Muscle of leg (tissue), 11 donors: ENCODE results near the gene PUSL1. TPM values are rescaled to one million over a fixed set of nuclear protein-coding genes. Genes with fewer than 3 reads are reported as not detected.

Experiments used
- DNase-seq: peaks from one replicate; pipeline ENCODE4 v3.0.0; 2013
- H3K27ac ChIP-seq: one replicate; pipeline ENCODE4 v1.5.1; 2013; ENCODE audit warnings: mild to moderate bottlenecking, low read length, control low read depth
- H3K27me3 ChIP-seq: one replicate; pipeline ENCODE4 v1.6.1; 2013; ENCODE audit warnings: low read length; ENCODE audit not compliant: control insufficient read depth, insufficient read depth
- H3K36me3 ChIP-seq: one replicate; pipeline ENCODE4 v1.6.1; 2013; ENCODE audit warnings: low read length; ENCODE audit not compliant: control insufficient read depth, insufficient read depth
- H3K4me1 ChIP-seq: one replicate; pipeline ENCODE4 v1.6.1; 2013; ENCODE audit warnings: low read length; ENCODE audit not compliant: control insufficient read depth, insufficient read depth
- H3K4me3 ChIP-seq: one replicate; pipeline ENCODE4 v1.5.1; 2013; ENCODE audit warnings: low read length, control low read depth
- H3K9me3 ChIP-seq: replicated peaks from 2 replicates; pipeline ENCODE4 v1.6.1; 2013; ENCODE audit warnings: low read depth, low read length; ENCODE audit not compliant: control insufficient read depth
- WGBS: methylation state at CpG from one replicate; pipeline ENCODE4 v1.1.5; 2013; ENCODE audit warnings: missing lambda C conversion rate; ENCODE audit not compliant: insufficient coverage; 5-methylcytosine and 5-hydroxymethylcytosine counted together
- polyA plus RNA-seq, 8 donors: library from polyadenylated mRNA; unstranded; fragments of 120-200 nt; gene quantifications; one replicate each; pipeline versions ENCODE4 v1.2.1 to v1.2.3, GENCODE V29; 2013; ENCODE audit warnings: inconsistent platforms in 1 of 8, low replicate concordance in 1 of 8; ENCODE audit not compliant: insufficient read length in 8 of 8, insufficient read depth in 1 of 8
- total RNA-seq: library from RNA; stranded (reverse); fragments of 120-200 nt; gene quantifications from one replicate; pipeline ENCODE4 v1.2.4, GENCODE V29; 2013

The PUSL1 gene
- total and polyA plus RNA-seq, 9 donors, result 6.1 to 8.6 (median 7.3) TPM

GRCh38 chr1:1275836-1276235 lies 32.6 kb upstream of the PUSL1 start:
- Histone ChIP-seq H3K36me3 (peaks cover 14% of the 10 kb centered on the region), H3K4me1 (peaks cover 32% of the 10 kb centered on the region), H3K27ac (no peak overlapping the region), H3K4me3 (no peak overlapping the region), H3K9me3 (no peaks in the 10 kb centered on the region), H3K27me3 (no peaks in the 10 kb centered on the region)
- WGBS, result 78% methylated on average over 6 of the region's 9 CpGs
- DNase-seq, result no peak

DNA sequence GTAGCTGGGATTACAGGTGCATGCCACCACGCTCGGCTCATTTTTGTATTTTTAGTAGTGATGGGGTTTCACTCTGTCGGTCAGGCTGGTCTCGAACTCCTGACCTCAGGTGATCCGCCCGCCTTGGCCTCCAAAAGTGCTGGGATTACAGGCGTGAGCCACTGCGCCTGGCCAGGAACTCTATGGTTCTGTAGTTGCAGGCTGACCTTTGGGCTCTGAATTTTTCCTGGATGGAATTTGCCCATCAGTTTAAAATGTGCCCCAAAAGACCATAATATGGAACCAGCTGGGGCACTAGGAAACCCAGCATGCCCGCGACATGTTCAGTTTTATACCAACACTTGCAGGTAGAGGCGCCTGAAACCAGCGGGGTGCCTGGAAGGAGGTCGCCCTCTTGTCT lies 29.8 kb upstream of the PUSL1 start:
- Histone ChIP-seq H3K36me3 (no peaks in the 10 kb centered on the region), H3K9me3 (no peaks in the 10 kb centered on the region), H3K4me1 (peaks cover 10% of the 10 kb centered on the region), H3K4me3 (no peak overlapping the region), H3K27ac (no peak overlapping the region), H3K27me3 (no peaks in the 10 kb centered on the region)
- WGBS, result 92% methylated on average over 12 of the region's 13 CpGs
- DNase-seq, result no peak

GRCh38 chr1:1279028-1279427 lies 29.4 kb upstream of the PUSL1 start:
- H3K27ac ChIP-seq, result no peak overlapping the region
- no peak for DNase-seq
- WGBS, result 94% methylated on average over 13 of the region's 17 CpGs
- H3K27me3 ChIP-seq, result no peaks in the 10 kb centered on the region
- peaks cover 10% of the 10 kb centered on the region for H3K4me1 ChIP-seq
- no peak overlapping the region for H3K4me3 ChIP-seq
- no peaks in the 10 kb centered on the region for H3K9me3 ChIP-seq
- H3K36me3 ChIP-seq, result no peaks in the 10 kb centered on the region

- no peaks in the 10 kb centered on the region for H3K4me1 ChIP-seq
- no peak overlapping the region for H3K4me3 ChIP-seq
- WGBS, result 94% methylated on average over 14 of the region's 21 CpGs
- H3K9me3 ChIP-seq, result no peaks in the 10 kb centered on the region
- DNase-seq, result no peak
- no peak overlapping the region for H3K27ac ChIP-seq
- no peaks in the 10 kb centered on the region for H3K27me3 ChIP-seq
- no peaks in the 10 kb centered on the region for H3K36me3 ChIP-seq
These were observed 27.5 kb upstream of the PUSL1 start for GRCh38 chr1:1280782-1281481.

DNA sequence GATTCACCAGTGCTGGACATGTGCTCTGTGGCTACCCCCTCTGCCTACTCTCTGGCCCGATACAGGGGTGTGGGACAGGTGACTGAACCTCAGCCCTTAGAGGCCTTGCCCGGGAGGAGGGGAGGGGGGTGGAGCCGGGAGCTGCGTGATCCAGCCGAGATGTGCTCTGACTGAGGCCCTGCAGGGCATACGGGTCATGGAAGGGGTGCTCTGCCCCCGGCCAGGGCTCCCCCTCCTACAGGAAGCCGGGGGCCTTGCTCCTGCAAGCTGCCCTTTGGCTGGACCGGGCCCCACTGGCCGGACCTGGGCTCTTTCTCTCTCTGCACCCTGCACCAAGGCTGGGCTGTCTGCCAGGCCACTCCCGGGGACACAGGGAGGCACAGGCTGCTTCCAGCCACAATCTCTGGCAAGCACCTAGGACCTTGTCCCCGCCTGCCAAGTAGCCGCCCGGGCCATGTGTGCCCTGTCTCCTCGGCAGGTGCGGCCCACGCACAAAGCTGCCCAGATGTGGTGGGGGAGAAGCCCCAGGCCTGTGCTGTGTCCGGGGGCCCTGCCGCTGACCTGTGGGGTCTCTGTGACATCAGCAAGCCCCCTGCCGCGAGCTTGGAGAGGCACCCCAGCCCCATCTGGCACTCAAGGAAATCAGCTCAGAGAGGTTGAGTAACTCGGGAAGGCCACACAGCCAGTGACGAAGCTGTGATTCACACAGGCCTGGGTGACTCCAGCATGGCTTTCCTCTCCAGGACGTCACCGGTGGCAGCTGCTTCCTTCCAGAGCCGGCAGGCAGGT lies 26.7 kb upstream of the PUSL1 start:
- H3K4me1 ChIP-seq, result no peaks in the 10 kb centered on the region
- H3K27me3 ChIP-seq, result peaks cover 2% of the 10 kb centered on the region
- H3K9me3 ChIP-seq, result no peaks in the 10 kb centered on the region
- WGBS, result 64% methylated on average over 26 of the region's 26 CpGs
- H3K4me3 ChIP-seq, result no peak overlapping the region
- H3K27ac ChIP-seq, result no peak overlapping the region
- DNase-seq, result no peak
- H3K36me3 ChIP-seq, result no peaks in the 10 kb centered on the region

GRCh38 chr1:1282998-1283397 lies 25.4 kb upstream of the PUSL1 start:
- no peaks in the 10 kb centered on the region for H3K4me1 ChIP-seq
- H3K27me3 ChIP-seq, result peaks cover 2% of the 10 kb centered on the region
- no peaks in the 10 kb centered on the region for H3K9me3 ChIP-seq
- no peak overlapping the region for H3K4me3 ChIP-seq
- 83% methylated on average over 10 of the region's 14 CpGs for WGBS
- no peak overlapping the region for H3K27ac ChIP-seq
- no peaks in the 10 kb centered on the region for H3K36me3 ChIP-seq
- no peak for DNase-seq

DNA sequence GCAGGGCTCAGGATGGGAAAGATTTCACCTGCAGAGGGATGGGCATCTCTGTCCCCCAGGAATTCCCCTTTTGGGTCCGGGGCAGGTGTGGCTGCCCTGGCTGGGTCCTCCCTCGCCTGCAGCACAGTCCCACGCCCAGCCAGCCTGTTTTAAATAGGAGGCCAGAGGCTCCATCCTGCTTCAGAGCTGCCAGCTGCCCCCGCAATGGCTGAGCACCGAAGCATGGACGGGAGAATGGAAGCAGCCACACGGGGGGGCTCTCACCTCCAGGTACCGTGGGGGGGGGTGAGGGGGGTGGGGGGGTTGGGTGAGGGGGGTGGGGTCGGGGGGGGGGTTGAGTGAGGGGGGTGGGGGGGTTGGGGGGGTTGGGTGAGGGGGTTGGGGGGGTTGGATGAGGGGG lies 24.6 kb upstream of the PUSL1 start:
- H3K36me3 ChIP-seq, result no peaks in the 10 kb centered on the region
- no peak overlapping the region for H3K27ac ChIP-seq
- H3K27me3 ChIP-seq, result peaks cover 2% of the 10 kb centered on the region
- H3K4me1 ChIP-seq, result no peaks in the 10 kb centered on the region
- no peak for DNase-seq
- H3K9me3 ChIP-seq, result no peaks in the 10 kb centered on the region
- H3K4me3 ChIP-seq, result no peak overlapping the region
- 0% methylated on average over 2 of the region's 9 CpGs for WGBS

GRCh38 chr1:1284221-1285101 lies 23.9 kb upstream of the PUSL1 start:
- WGBS, result 75% methylated on average over 23 of the region's 32 CpGs
- DNase-seq, result no peak
- H3K4me3 ChIP-seq, result no peak overlapping the region
- no peaks in the 10 kb centered on the region for H3K9me3 ChIP-seq
- no peak overlapping the region for H3K27ac ChIP-seq
- peaks cover 2% of the 10 kb centered on the region for H3K27me3 ChIP-seq
- H3K4me1 ChIP-seq, result no peaks in the 10 kb centered on the region
- no peaks in the 10 kb centered on the region for H3K36me3 ChIP-seq

GRCh38 chr1:1285102-1285571 lies 23.3 kb upstream of the PUSL1 start:
- Histone ChIP-seq H3K9me3 (no peaks in the 10 kb centered on the region), H3K27ac (no peak overlapping the region)
- WGBS, result 77% methylated on average over 22 of the region's 22 CpGs

More at GRCh38 chr1:1285102-1285571, 23.3 kb upstream of the PUSL1 start:
- no peaks in the 10 kb centered on the region for H3K36me3 ChIP-seq
- peaks cover 2% of the 10 kb centered on the region for H3K27me3 ChIP-seq
- no peak for DNase-seq
- no peak overlapping the region for H3K4me3 ChIP-seq
- no peaks in the 10 kb centered on the region for H3K4me1 ChIP-seq
